Measurements from ENCODE around the gene EIF2AK3. TPM values are rescaled to one million over a fixed set of nuclear protein-coding genes. Genes with fewer than 3 reads are reported as not detected.

EIF2AK3 gene
- total and polyA plus RNA-seq, 2 of the 4 experiments (the other 2 are of a cell fraction), result 7.9 to 22.8 TPM

DNA sequence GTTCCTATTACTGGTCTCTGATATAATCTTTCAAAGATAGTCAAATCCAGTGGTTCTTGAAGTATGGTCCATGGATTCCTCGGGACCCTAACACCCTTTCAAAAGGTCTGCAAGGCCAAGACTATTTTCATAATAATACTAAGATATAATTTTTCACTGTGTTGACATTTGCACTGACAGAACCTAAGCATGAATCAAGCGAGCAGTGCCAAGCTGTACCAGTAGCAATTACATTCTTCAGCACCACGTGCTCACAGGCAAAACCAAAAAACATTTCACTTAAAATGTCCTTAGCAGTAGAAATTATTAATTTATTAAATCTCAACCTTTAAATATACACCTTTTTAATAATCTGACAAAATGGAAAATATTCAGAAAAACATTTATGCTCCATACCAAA, 59.1 kb downstream of the EIF2AK3 start:
- TF ChIP-seq SMC3 (IDR thresholded peaks at IDR 0.05; ENCODE audit: low read depth, low read length) (no peak), FOS (IDR thresholded peaks at IDR 0.05; ENCODE audit: low read depth, low read length) (no peak), BHLHE40 (IDR thresholded peaks at IDR 0.05; ENCODE audit: low read depth, low read length) (no peak), POLR2A (IDR thresholded peaks at IDR 0.05; ENCODE audit: low read depth, low read length) (no peak), RFX5 (IDR thresholded peaks at IDR 0.05; ENCODE audit: low read depth, low read length) (no peak), RCOR1 (IDR thresholded peaks at IDR 0.05; ENCODE audit: insufficient replicate concordance, low read length) (no peak), CEBPB (IDR thresholded peaks at IDR 0.05; ENCODE audit: low read depth, low read length) (no peak), CHD1 (IDR thresholded peaks at IDR 0.05; ENCODE audit: low read depth, low read length) (no peak), MAFK (IDR thresholded peaks at IDR 0.05; ENCODE audit: low read depth, low read length) (no peak), MXI1 (IDR thresholded peaks at IDR 0.05; ENCODE audit: borderline replicate concordance, low read depth, low read length) (no peak), NFE2L2 (IDR thresholded peaks at IDR 0.05; ENCODE audit: low read depth, low read length) (no peak), MAZ (IDR thresholded peaks at IDR 0.05; ENCODE audit: borderline replicate concordance, low read depth, low read length) (no peak), RAD21 (IDR thresholded peaks at IDR 0.05; ENCODE audit: low read length) (no peak)
- TF ChIP-seq, protein P1, sequence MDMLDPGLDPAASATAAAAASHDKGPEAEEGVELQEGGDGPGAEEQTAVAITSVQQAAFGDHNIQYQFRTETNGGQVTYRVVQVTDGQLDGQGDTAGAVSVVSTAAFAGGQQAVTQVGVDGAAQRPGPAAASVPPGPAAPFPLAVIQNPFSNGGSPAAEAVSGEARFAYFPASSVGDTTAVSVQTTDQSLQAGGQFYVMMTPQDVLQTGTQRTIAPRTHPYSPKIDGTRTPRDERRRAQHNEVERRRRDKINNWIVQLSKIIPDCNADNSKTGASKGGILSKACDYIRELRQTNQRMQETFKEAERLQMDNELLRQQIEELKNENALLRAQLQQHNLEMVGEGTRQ (IDR thresholded peaks at IDR 0.05; ENCODE audit: low read depth, low read length), result no peak
- TF ChIP-seq, protein P2, sequence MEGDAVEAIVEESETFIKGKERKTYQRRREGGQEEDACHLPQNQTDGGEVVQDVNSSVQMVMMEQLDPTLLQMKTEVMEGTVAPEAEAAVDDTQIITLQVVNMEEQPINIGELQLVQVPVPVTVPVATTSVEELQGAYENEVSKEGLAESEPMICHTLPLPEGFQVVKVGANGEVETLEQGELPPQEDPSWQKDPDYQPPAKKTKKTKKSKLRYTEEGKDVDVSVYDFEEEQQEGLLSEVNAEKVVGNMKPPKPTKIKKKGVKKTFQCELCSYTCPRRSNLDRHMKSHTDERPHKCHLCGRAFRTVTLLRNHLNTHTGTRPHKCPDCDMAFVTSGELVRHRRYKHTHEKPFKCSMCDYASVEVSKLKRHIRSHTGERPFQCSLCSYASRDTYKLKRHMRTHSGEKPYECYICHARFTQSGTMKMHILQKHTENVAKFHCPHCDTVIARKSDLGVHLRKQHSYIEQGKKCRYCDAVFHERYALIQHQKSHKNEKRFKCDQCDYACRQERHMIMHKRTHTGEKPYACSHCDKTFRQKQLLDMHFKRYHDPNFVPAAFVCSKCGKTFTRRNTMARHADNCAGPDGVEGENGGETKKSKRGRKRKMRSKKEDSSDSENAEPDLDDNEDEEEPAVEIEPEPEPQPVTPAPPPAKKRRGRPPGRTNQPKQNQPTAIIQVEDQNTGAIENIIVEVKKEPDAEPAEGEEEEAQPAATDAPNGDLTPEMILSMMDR (conservative IDR thresholded peaks at IDR 0.05; ENCODE audit: low read depth, low read length), result no peak
- TF ChIP-seq, protein P3, sequence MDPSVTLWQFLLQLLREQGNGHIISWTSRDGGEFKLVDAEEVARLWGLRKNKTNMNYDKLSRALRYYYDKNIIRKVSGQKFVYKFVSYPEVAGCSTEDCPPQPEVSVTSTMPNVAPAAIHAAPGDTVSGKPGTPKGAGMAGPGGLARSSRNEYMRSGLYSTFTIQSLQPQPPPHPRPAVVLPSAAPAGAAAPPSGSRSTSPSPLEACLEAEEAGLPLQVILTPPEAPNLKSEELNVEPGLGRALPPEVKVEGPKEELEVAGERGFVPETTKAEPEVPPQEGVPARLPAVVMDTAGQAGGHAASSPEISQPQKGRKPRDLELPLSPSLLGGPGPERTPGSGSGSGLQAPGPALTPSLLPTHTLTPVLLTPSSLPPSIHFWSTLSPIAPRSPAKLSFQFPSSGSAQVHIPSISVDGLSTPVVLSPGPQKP (IDR thresholded peaks at IDR 0.05; ENCODE audit: borderline replicate concordance, low read depth, low read length), result no peak
- POLR2A ChIA-PET (ENCODE audit: unreplicated experiment), result no interaction called here
- CTCF ChIA-PET, result no interaction called here
- no peak overlapping the region for H2BK5ac ChIP-seq (ENCODE audit: low read depth, low read length, poor library complexity, severe bottlenecking)
- H3K4me3 ChIP-seq (ENCODE audit: insufficient read depth, low read depth, low read length), result no peak overlapping the region
- H4K20me1 ChIP-seq (ENCODE audit: insufficient read depth, low read length), result no peaks in the 10 kb centered on the region
- ATAC-seq (ENCODE audit: low read depth) (no peak), DNase-seq (no peak)
- no peak overlapping the region for H2BK20ac ChIP-seq (ENCODE audit: low read depth, low read length)
- no CpG with 5 or more reads among the region's 3 CpGs for WGBS, 2 experiments (ENCODE audit: extremely low coverage in 2 of 2, insufficient read length in 1 of 2)
- no peaks in the 10 kb centered on the region for H3K9me1 ChIP-seq (ENCODE audit: insufficient read depth, low read length)
- no peak overlapping the region for H4K5ac ChIP-seq (ENCODE audit: low read depth, low read length)
- H3K18ac ChIP-seq (ENCODE audit: low read depth, low read length), result no peak overlapping the region
- no peak overlapping the region for H3K56ac ChIP-seq (ENCODE audit: extremely low read depth, insufficient read depth, low read length)
- H3K27ac ChIP-seq (ENCODE audit: insufficient read depth, low read length), result no peak overlapping the region
- H2AK5ac ChIP-seq (ENCODE audit: low read depth, low read length), result no peak overlapping the region
- in situ Hi-C loops (cut with MboI; ENCODE audit: low sequenced_read_pairs) (no loop called here), dilution Hi-C loops (cut with HindIII; ENCODE audit: low sequenced_read_pairs, unreplicated experiment) (no loop called here), intact Hi-C loops (cut with micrococcal nuclease) (loop anchor here (10.0 kb wide), 1 partner anchor 57 kb away; the partner anchor contains the start of gene EIF2AK3)
- H3K4ac ChIP-seq (ENCODE audit: low read depth, low read length), result no peak overlapping the region
- no peaks in the 10 kb centered on the region for H3K9me3 ChIP-seq (ENCODE audit: control insufficient read depth, insufficient read depth, low read length)
- no peak overlapping the region for H2BK15ac ChIP-seq (ENCODE audit: low read depth, low read length)
- peaks cover 16% of the 10 kb centered on the region in 2 experiments; a peak in 3 of 4 replicates for H3K79me1 ChIP-seq (ENCODE audit: low read depth in 1 of 2, low read length in 2 of 2)
- H2AK9ac ChIP-seq (replicated peaks; ENCODE audit: low read depth, low read length, poor library complexity), result no peak overlapping the region
- no peaks in the 10 kb centered on the region for H3K27me3 ChIP-seq (ENCODE audit: control insufficient read depth, insufficient read depth, low read length)
- BruUV-seq (replicated peaks), result no TSS peak
- no peak overlapping the region for H3K14ac ChIP-seq (replicated peaks; ENCODE audit: low read depth, low read length)
- no peak overlapping the region for H3K23ac ChIP-seq (ENCODE audit: low read depth, low read length)
- no peak overlapping the region for H3K9ac ChIP-seq (ENCODE audit: low read depth, low read length)
- no peak overlapping the region for H2BK120ac ChIP-seq (ENCODE audit: low read depth, low read length)
- H2AFZ ChIP-seq (replicated peaks; ENCODE audit: low read length, poor library complexity), result no peak overlapping the region
- peaks cover 25% of the 10 kb centered on the region for H3K36me3 ChIP-seq (ENCODE audit: control insufficient read depth, insufficient read depth, low read length)
- H3K4me2 ChIP-seq (ENCODE audit: low read depth, low read length), result no peak overlapping the region
- H4K8ac ChIP-seq (ENCODE audit: low read depth in 2 of 2, low read length in 2 of 2), result no peak overlapping the region
- no peaks in the 10 kb centered on the region for H3K4me1 ChIP-seq (ENCODE audit: control insufficient read depth, insufficient read depth, low read length)
- H4K91ac ChIP-seq (ENCODE audit: insufficient read depth, low read depth, low read length), result no peak overlapping the region
